OCI-LY3 (cell line): ENCODE measurements around the gene KCNK5.

Source experiments
- H2AFZ ChIP-seq: fragments of 200-600, 300-600 bp; shearing (Covaris generic); 2 replicates; pipeline ENCODE4 v1.6.0; 2014; ENCODE audit warnings: antibody characterized with exemption, low read depth, low read length
- H3K27ac ChIP-seq: fragments of 200-600, 300-600 bp; sonication (generic); 2 replicates; pipeline ENCODE4 v1.5.1; 2014; ENCODE audit warnings: mild to moderate bottlenecking, low read length, moderate library complexity, mixed read lengths
- H3K27me3 ChIP-seq: fragments of 200-600, 300-600 bp; sonication (generic); 2 replicates; pipeline ENCODE4 v1.6.1; 2014; ENCODE audit warnings: low read depth, low read length, mixed read lengths
- H3K36me3 ChIP-seq: fragments of 200-600, 300-600 bp; sonication (generic); replicated peaks from 2 replicates; pipeline ENCODE3; 2014; ENCODE audit warnings: low read depth, low read length, mixed read lengths
- H3K4me1 ChIP-seq: fragments of 300-600, 200-600 bp; sonication (generic); 2 replicates; pipeline ENCODE4 v1.6.1; 2014; ENCODE audit warnings: low read length, mixed read lengths
- H3K4me2 ChIP-seq: fragments of 200-600, 300-600 bp; sonication (generic); 2 replicates; pipeline ENCODE4 v1.6.1; 2014; ENCODE audit warnings: low read length, mixed read lengths
- H3K4me3 ChIP-seq: fragments of 300-600, 200-600 bp; sonication (generic); 2 replicates; pipeline ENCODE4 v1.5.1; 2014; ENCODE audit warnings: antibody characterized with exemption, mild to moderate bottlenecking, low read length, moderate library complexity
- H3K79me2 ChIP-seq: fragments of 300-600, 200-600 bp; shearing (Covaris generic); 2 replicates; pipeline ENCODE4 v1.6.1; 2014; ENCODE audit warnings: mild to moderate bottlenecking, low read length, mixed read lengths
- H3K9ac ChIP-seq: fragments of 300-600, 200-600 bp; shearing (Covaris generic); 2 replicates; pipeline ENCODE4 v1.6.0; 2014; ENCODE audit warnings: mild to moderate bottlenecking, low read length, moderate library complexity
- H3K9me3 ChIP-seq: fragments of 200-600, 300-600 bp; shearing (Covaris generic); 2 replicates; pipeline ENCODE4 v1.6.1; 2014; ENCODE audit warnings: low read length, mixed read lengths; ENCODE audit not compliant: insufficient read depth
- H4K20me1 ChIP-seq: fragments of 200-600, 300-600 bp; sonication (generic); 2 replicates; pipeline ENCODE4 v1.6.1; 2016; ENCODE audit warnings: low read length, mixed read lengths; ENCODE audit not compliant: insufficient read depth
- CTCF ChIP-seq: fragments of 200-600, 300-600 bp; sonication (generic); IDR thresholded peaks from 2 replicates; pipeline ENCODE4 v1.5.1; 2014; ENCODE audit warnings: antibody characterized with exemption, low read length, low read depth
- EZH2phosphoT487 ChIP-seq: fragments of 200-600 bp; shearing (Covaris generic); IDR thresholded peaks from 2 replicates; pipeline ENCODE4 v1.6.1; 2018; ENCODE audit warnings: antibody characterized with exemption, mixed run types, low read depth

KCNK5 gene

GRCh38 chr6:39181333-39181732, 47.9 kb downstream of the KCNK5 start:
- H3K4me3 ChIP-seq: no peak overlapping the region
- no peaks in the 10 kb centered on the region for H3K36me3 ChIP-seq
- 0 out of 2 replicates have a peak, but pooled peaks cover 9% of the 10 kb centered on the region for H3K27me3 ChIP-seq
- no peak overlapping the region for H2AFZ ChIP-seq
- H3K4me2 ChIP-seq: no peak overlapping the region
- no peaks in the 10 kb centered on the region for H4K20me1 ChIP-seq
- no peak overlapping the region for H3K27ac ChIP-seq
- H3K9me3 ChIP-seq: peaks cover 10% of the 10 kb centered on the region; the same call in 1 of the 2 replicates
- no peaks in the 10 kb centered on the region for H3K79me2 ChIP-seq
- no peak for TF ChIP-seq EZH2phosphoT487
- TF ChIP-seq CTCF: no peak
- H3K4me1 ChIP-seq: no peaks in the 10 kb centered on the region
- no peak overlapping the region for H3K9ac ChIP-seq

- no peak overlapping the region for H3K4me3 ChIP-seq
- H3K9me3 ChIP-seq: peaks cover 10% of the 10 kb centered on the region; the same call in 1 of the 2 replicates
- no peak overlapping the region for H3K4me2 ChIP-seq
- H3K9ac ChIP-seq: no peak overlapping the region
- no peaks in the 10 kb centered on the region for H3K36me3 ChIP-seq
- H3K79me2 ChIP-seq: no peaks in the 10 kb centered on the region
- H3K27ac ChIP-seq: no peak overlapping the region
- H3K27me3 ChIP-seq: 0 out of 2 replicates have a peak, but pooled peaks cover 9% of the 10 kb centered on the region
- TF ChIP-seq CTCF (no peak), EZH2phosphoT487 (no peak)
- no peak overlapping the region for H2AFZ ChIP-seq
- no peaks in the 10 kb centered on the region for H4K20me1 ChIP-seq
- H3K4me1 ChIP-seq: peaks cover under 1% of the 10 kb centered on the region; the same call in 1 of the 2 replicates
Measured at GRCh38 chr6:39178804-39179203, 50.5 kb downstream of the KCNK5 start.

- Histone ChIP-seq H3K4me2 (no peak overlapping the region), H3K27me3 (0 out of 2 replicates have a peak, but pooled peaks cover 9% of the 10 kb centered on the region), H2AFZ (no peak overlapping the region), H4K20me1 (no peaks in the 10 kb centered on the region), H3K9me3 (peaks cover 10% of the 10 kb centered on the region; the same call in 1 of the 2 replicates), H3K79me2 (no peaks in the 10 kb centered on the region), H3K27ac (no peak overlapping the region), H3K4me1 (peaks cover 6% of the 10 kb centered on the region), H3K4me3 (no peak overlapping the region), H3K9ac (no peak overlapping the region), H3K36me3 (no peaks in the 10 kb centered on the region)
- TF ChIP-seq EZH2phosphoT487 (no peak), CTCF (no peak)
Measured at GRCh38 chr6:39178235-39178634, 51.0 kb downstream of the KCNK5 start.

GRCh38 chr6:39177130-39177529, 52.1 kb downstream of the KCNK5 start:
- Histone ChIP-seq H3K9me3 (peaks cover 10% of the 10 kb centered on the region; the same call in 1 of the 2 replicates), H3K4me2 (no peak overlapping the region), H3K4me1 (peaks cover 15% of the 10 kb centered on the region), H3K4me3 (no peak overlapping the region), H3K79me2 (no peaks in the 10 kb centered on the region), H3K9ac (no peak overlapping the region), H3K27ac (no peak overlapping the region), H2AFZ (no peak overlapping the region), H3K36me3 (no peaks in the 10 kb centered on the region), H4K20me1 (no peaks in the 10 kb centered on the region), H3K27me3 (0 out of 2 replicates have a peak, but pooled peaks cover 9% of the 10 kb centered on the region)
- TF ChIP-seq CTCF (no peak), EZH2phosphoT487 (no peak)
